HUES6 (cell line): ENCODE results near the gene CAVIN2.

Source experiments
- H3K27ac ChIP-seq: 2 replicates; pipeline ENCODE4 v1.7.0; 2013; ENCODE audit warnings: low read depth, mild to moderate bottlenecking, low read length, inconsistent platforms
- H3K27me3 ChIP-seq: 2 replicates; pipeline ENCODE4 v1.6.1; 2013; ENCODE audit warnings: low read length; ENCODE audit not compliant: control insufficient read depth, insufficient read depth
- H3K36me3 ChIP-seq: 2 replicates; pipeline ENCODE4 v1.6.1; 2013; ENCODE audit warnings: low read length; ENCODE audit not compliant: control insufficient read depth, insufficient read depth
- H3K4me1 ChIP-seq: 2 replicates; pipeline ENCODE4 v1.6.1; 2013; ENCODE audit warnings: low read length; ENCODE audit not compliant: control insufficient read depth, insufficient read depth
- H3K4me3 ChIP-seq: 2 replicates; pipeline ENCODE4 v1.5.1; 2013; ENCODE audit warnings: low read depth, low read length
- H3K9ac ChIP-seq: one replicate; pipeline ENCODE4 v1.6.1; 2013; ENCODE audit warnings: mild to moderate bottlenecking, low read length
- H3K9me3 ChIP-seq: 2 replicates; pipeline ENCODE4 v1.6.1; 2013; ENCODE audit warnings: low read depth, low read length; ENCODE audit not compliant: control insufficient read depth, insufficient read depth

CAVIN2 gene, protein sequence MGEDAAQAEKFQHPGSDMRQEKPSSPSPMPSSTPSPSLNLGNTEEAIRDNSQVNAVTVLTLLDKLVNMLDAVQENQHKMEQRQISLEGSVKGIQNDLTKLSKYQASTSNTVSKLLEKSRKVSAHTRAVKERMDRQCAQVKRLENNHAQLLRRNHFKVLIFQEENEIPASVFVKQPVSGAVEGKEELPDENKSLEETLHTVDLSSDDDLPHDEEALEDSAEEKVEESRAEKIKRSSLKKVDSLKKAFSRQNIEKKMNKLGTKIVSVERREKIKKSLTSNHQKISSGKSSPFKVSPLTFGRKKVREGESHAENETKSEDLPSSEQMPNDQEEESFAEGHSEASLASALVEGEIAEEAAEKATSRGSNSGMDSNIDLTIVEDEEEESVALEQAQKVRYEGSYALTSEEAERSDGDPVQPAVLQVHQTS

GRCh38 chr2:191846515-191847476, at the start of gene CAVIN2:
TSS of gene CAVIN2 (minus strand) at chr2:191847088. CDS start at chr2:191846925, 163 bp downstream.
- Histone ChIP-seq H3K9me3 (no peaks in the 10 kb centered on the region), H3K4me1 (peaks cover 38% of the 10 kb centered on the region), H3K4me3 (no peak within 1 kb of the TSS), H3K9ac (no peak within 1 kb of the TSS), H3K27ac (no peak within 1 kb of the TSS), H3K36me3 (no peaks in the 10 kb centered on the region), H3K27me3 (no peaks in the 10 kb centered on the region)

DNA sequence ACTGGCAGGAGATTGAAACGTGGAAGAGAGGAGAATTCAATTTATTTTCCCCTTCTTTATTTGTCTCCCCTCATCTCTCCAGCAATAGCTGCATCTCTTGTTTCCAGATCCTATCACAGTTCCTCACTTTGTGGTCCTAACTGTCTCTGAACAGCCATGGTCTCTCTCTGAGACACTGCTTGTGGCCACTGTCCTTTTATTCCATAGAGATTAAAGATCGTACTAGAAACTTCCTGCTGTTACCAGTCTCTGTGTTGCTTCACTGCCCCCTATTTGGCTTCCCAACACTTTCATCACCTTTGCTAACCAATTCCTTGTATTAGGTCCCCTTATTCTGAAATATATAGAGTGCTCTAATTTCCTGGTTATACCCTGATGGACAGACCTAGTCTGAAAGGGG, 48.9 kb upstream of the CAVIN2 start:
- no peak overlapping the region for H3K27ac ChIP-seq
- no peaks in the 10 kb centered on the region for H3K4me1 ChIP-seq

GRCh38 chr2:191895195-191895594, 48.3 kb upstream of the CAVIN2 start:
- H3K9me3 ChIP-seq: peaks cover 13% of the 10 kb centered on the region; the same call in 1 of the 2 replicates
- H3K36me3 ChIP-seq: no peaks in the 10 kb centered on the region
- H3K4me3 ChIP-seq: no peak overlapping the region
- no peak overlapping the region for H3K9ac ChIP-seq
- H3K27me3 ChIP-seq: no peaks in the 10 kb centered on the region
- no peak overlapping the region for H3K27ac ChIP-seq
- H3K4me1 ChIP-seq: no peaks in the 10 kb centered on the region

More for the DNA sequence above, 48.9 kb upstream of the CAVIN2 start:
- Histone ChIP-seq H3K9ac (no peak overlapping the region), H3K9me3 (peaks cover 19% of the 10 kb centered on the region; the same call in 1 of the 2 replicates), H3K27me3 (no peaks in the 10 kb centered on the region), H3K36me3 (no peaks in the 10 kb centered on the region), H3K4me3 (no peak overlapping the region)

- no peaks in the 10 kb centered on the region for H3K36me3 ChIP-seq
- H3K4me3 ChIP-seq: no peak overlapping the region
- no peaks in the 10 kb centered on the region for H3K27me3 ChIP-seq
- H3K4me1 ChIP-seq: no peaks in the 10 kb centered on the region
- H3K27ac ChIP-seq: no peak overlapping the region
- no peak overlapping the region for H3K9ac ChIP-seq
- H3K9me3 ChIP-seq: peaks cover 11% of the 10 kb centered on the region; the same call in 1 of the 2 replicates
Observed at GRCh38 chr2:191894681-191895147, 47.8 kb upstream of the CAVIN2 start.

DNA sequence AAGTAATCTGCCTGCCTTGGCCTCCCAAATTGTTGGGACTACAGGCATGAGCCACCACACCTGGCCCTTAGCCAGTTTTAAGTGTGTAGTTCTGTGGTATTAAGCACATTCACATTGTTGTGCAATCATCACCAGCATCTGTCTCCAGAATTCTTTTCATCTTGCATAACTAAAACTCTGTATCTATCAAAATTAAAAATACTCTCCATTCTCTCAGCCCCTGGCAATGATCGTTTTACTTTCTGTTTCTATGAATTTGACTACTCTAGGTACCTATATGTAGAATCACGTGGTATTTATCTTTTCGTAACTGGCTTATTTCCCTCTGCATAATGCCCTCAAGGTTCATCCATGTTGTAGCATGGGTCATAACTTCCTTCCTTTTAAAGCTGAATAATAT, 45.5 kb upstream of the CAVIN2 start:
- Histone ChIP-seq H3K27ac (no peak overlapping the region), H3K27me3 (no peaks in the 10 kb centered on the region), H3K4me3 (no peak overlapping the region), H3K9ac (no peak overlapping the region), H3K9me3 (peaks cover 6% of the 10 kb centered on the region; the same call in 1 of the 2 replicates), H3K36me3 (no peaks in the 10 kb centered on the region), H3K4me1 (no peaks in the 10 kb centered on the region)

GRCh38 chr2:191891656-191892055, 44.8 kb upstream of the CAVIN2 start:
- Histone ChIP-seq H3K9ac (no peak overlapping the region), H3K27ac (no peak overlapping the region), H3K27me3 (no peaks in the 10 kb centered on the region), H3K9me3 (peaks cover 6% of the 10 kb centered on the region; the same call in 1 of the 2 replicates), H3K4me1 (no peaks in the 10 kb centered on the region), H3K4me3 (no peak overlapping the region), H3K36me3 (no peaks in the 10 kb centered on the region)

GRCh38 chr2:191889931-191890330, 43.0 kb upstream of the CAVIN2 start:
- H3K27ac ChIP-seq: no peak overlapping the region
- H3K4me1 ChIP-seq: no peaks in the 10 kb centered on the region
- H3K36me3 ChIP-seq: no peaks in the 10 kb centered on the region
- no peaks in the 10 kb centered on the region for H3K27me3 ChIP-seq
- peaks cover 6% of the 10 kb centered on the region; the same call in 1 of the 2 replicates for H3K9me3 ChIP-seq
- H3K4me3 ChIP-seq: no peak overlapping the region
- no peak overlapping the region for H3K9ac ChIP-seq

GRCh38 chr2:191888400-191889166, 41.7 kb upstream of the CAVIN2 start:
- no peaks in the 10 kb centered on the region for H3K27me3 ChIP-seq
- H3K27ac ChIP-seq: no peak overlapping the region
- no peaks in the 10 kb centered on the region for H3K36me3 ChIP-seq
- H3K4me3 ChIP-seq: no peak overlapping the region
- H3K4me1 ChIP-seq: no peaks in the 10 kb centered on the region
- peaks cover 6% of the 10 kb centered on the region; the same call in 1 of the 2 replicates for H3K9me3 ChIP-seq
- H3K9ac ChIP-seq: no peak overlapping the region

GRCh38 chr2:191885650-191886049, 38.8 kb upstream of the CAVIN2 start:
- Histone ChIP-seq H3K4me1 (no peaks in the 10 kb centered on the region), H3K9ac (no peak overlapping the region), H3K27me3 (no peaks in the 10 kb centered on the region), H3K9me3 (0 out of 2 replicates have a peak, but pooled peaks cover 2% of the 10 kb centered on the region), H3K36me3 (no peaks in the 10 kb centered on the region), H3K4me3 (no peak overlapping the region), H3K27ac (no peak overlapping the region)

DNA sequence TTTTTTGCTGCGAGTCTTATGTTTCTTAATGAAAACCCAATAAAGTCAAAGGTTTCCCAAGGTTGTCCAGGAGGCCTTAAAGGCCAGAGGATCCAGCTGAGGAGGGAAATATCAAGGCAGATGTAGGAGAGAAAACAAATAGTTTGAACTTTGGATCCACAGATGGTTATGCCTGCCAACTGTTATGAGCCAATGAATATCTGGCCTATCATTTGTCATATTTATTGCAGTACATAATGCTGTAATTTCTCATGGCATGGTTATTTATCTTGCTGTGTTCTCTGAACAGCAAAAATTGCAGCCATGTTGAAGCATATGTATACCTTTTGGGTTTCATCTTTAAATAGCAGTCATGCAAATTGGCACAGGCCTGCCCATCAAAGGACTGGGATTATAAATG, 38.2 kb upstream of the CAVIN2 start:
- no peaks in the 10 kb centered on the region for H3K4me1 ChIP-seq
- H3K27me3 ChIP-seq: no peaks in the 10 kb centered on the region
- no peak overlapping the region for H3K27ac ChIP-seq

More for the DNA sequence above, 38.2 kb upstream of the CAVIN2 start:
- Histone ChIP-seq H3K9ac (no peak overlapping the region), H3K36me3 (no peaks in the 10 kb centered on the region), H3K9me3 (0 out of 2 replicates have a peak, but pooled peaks cover 2% of the 10 kb centered on the region), H3K4me3 (no peak overlapping the region)
